MV-4-11 (cell line): Measurements from ENCODE around the gene PLA2R1.
"Not testable (repeated sequence)": the region's sequence is repeated elsewhere in the genome, so short reads cannot be mapped to it uniquely, and the experiment has no call there.

Source experiments
- DNase-seq: peaks from one replicate; lab custom pipeline; 2025; lab: John Stamatoyannopoulos, UW

PLA2R1 gene

DNA sequence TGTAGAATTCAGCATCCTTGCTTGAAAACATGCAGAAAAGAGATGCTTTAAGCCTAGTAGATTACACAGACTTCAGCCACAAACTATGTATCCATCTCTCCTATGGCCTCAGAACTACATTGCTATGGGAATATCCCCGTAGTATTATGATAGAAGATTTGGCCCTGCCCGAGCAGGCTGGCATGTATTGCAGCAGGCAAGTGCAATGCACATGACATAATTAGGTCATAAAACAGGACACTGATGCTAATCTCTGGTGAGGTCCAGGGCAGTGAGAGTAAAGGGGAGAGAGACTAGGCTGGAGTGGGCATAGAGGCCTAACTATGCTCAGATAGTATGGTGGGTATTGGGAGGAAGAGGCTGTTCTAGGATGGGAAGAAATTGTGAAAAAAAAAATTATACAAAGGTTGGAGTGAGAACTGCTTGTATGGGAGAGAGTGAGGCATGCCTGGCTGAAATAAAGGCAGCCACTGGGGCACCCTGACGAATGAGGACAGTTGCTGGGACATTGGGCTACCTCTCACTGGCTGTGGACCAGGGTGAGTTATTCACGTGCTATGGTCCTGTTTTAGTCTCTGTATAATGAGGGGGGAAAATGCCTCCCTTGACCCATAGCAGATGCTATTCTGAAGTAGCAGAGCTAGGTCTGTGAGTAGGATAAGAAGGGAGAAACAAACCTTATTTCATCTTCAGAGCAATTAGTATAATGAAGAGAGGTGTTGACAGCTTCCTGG is 1.6 kb upstream of the PLA2R1 start:
- DNase-seq: no peak

DNA sequence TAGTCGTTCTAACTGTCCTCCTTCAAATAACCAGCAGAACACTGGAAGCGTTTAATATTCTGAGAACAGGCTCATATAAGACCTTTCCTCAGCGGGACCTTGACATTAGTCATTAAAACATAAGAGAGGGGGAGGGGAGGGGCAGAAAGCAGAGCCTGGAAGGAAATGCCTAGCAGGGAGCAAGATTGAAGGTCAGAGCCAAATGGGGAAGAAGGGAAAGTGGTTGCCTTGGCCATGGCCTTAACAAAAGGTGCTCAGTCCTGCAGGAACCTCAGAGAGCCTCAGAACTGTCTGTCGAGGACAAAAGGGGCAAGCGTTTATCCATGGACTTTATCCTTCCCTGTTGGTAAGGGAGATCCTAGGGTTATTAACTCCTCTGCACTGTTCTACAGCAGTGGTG is 856 bp upstream of the PLA2R1 start:
- no peak for DNase-seq

DNA sequence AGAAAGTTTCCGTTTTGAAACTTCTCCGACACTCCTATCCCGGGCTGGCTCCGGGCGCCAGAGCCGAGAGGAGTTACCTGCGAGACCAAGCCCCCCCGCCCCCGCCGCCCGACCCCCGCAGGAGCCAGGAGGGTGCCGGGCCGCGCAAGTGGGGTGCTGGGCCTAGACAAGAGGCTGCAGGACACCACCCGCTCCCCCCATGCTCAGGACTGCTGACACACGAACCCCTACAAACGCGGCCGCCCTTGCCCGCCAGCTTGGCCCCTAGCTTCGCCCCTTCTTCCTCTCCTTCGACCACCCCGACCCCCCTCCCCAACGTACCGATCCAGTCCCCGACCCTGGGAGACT is 497 bp downstream of the PLA2R1 start:
- no peak for DNase-seq

DNA sequence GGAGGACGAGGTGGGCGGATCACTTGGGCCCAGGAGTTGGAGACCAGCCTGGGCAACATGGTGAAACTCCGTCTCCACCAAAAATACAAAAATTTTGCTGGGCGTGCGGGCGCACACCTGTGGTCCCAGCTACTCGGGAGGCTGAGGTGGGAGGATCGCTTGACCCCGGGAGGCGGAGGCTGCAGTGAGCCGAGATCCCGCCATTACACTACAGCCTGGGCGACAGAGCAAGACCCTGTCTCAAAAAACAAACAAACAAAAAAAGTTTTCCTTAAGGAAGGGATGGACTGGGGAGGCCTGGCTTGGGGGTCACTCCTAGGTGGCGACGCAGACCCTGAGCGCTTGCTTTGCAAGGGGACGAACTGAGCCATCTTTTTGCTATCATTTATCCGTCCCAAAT is 882 bp downstream of the PLA2R1 start:
- DNase-seq: no peak

DNA sequence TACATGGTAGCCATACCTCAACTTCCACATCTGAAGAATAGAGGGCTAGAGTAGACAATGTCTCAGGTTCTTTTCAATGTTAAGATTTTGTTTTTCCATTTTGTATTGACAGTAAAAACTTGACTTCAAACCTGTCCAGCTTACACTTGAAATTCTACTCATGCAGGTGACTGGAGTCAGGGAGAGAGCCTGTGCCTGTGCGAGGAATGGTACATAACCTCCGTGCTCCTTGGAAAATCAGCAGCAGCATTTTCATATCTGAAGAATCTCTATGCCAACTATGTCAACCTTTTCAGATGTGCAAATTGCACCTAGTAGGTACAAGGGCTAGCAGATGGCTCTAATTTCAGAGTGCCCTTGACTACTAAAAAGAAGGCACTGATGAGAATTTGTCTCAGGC is 2.1 kb downstream of the PLA2R1 start:
- no peak for DNase-seq

DNA sequence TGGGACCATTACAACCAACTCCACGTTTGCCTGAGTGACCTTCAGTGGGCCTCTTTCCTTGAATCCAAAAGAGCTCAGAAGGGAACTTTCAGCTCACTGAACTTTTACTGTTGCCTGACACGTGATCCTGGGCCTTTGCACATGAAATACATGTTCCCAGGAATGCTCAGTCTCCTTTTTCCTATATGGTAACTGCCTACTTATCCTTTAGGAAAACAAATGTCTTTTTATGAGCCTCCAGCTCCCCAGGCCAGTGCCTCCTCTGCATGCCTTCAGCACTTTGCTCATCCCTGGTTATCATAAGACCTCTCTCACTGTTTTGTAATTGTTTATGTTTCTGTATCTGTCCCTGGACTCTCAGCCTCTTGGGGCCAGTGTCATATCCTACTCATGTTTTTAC is 5.1 kb downstream of the PLA2R1 start:
- no peak for DNase-seq

DNA sequence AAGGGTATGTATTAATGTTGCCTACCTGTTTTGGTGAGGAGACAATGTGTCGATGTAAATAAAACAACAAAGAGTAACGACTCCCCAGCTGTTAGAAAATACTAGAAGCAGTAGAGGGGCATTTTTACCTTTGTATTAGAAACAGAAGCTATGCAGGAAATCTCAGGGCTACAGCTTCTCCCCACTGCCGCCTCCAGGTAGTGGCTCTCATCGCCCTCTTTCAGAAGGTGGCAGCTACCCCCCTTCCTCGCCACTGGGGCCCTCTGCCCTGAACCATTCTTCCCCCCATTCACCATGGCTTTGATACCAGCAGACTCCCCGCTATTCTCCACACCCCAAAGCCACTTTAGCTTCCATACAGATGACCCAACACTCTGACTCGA is 6.7 kb downstream of the PLA2R1 start:
- no peak for DNase-seq

DNA sequence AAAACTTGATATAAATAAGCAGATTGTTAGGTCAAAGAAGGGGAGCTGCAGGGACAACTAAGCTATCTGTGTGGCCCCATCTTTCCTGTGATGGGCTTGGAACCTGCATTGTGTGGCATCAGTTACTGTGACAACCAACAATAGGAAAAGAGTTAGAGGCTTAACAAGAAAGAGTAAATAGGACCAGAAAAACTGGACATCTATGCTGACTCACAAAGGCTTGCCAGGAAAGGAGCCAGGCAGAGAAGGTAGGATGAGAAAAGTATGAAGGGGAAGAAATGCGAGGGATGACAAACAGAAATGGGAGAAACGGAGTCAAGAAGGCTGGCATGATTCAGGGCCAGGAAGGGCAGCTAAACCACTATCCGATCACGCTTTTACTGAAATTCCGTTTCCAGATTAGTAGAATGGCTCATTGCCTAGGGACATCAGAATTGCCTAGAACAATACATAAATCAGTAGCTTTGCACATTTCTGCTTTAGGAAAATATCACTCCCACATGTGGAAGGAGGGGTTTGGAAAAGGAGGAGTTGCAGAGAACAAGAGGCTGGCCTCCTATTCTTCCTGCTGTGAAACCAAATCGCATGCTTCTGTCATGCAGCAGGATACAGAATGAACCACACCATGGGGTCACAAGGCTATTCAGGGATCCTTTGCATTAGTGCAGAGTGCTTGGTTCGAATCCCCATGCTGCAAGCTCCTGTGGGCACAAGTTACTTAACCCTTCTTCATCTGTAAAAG is 7.3 kb downstream of the PLA2R1 start:
- DNase-seq: no peak

DNA sequence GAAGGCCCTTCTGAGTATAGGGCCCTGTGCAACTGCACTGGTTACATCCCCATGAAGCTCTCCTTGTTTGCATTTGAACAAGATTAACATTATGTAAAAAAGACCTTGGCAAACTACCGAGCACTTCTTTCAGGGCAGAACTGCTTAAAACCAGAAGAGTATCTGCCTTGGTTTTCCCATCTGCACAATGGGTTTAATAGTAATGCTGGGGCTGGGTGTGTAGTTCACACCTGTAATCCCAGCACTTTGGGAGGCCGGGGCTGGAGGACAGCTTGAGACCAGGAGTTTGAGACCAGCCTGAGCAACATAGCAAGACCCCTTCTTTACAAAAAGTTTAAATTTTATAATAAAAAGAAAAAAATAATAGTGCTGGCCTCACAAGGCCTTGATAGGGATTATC is 8.5 kb downstream of the PLA2R1 start:
- no peak for DNase-seq

DNA sequence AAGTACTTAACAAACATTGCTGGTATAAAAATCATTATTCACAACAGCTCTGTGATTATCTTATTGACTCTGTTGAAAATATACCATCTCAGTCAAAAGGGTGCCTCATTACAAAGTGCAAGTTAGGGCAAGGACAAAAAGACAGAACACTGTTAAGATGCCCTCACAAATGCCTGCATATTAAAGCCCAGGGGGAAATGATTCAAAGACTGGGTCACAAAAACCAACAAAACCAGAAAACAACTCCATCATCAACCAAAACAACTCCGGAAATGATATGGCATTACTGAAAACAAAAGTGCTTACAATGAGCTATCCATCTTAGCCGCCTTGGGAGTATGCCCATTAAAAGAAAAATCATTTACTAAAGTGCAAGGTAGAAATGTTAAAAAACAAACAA is 9.9 kb downstream of the PLA2R1 start:
- no peak for DNase-seq

DNA sequence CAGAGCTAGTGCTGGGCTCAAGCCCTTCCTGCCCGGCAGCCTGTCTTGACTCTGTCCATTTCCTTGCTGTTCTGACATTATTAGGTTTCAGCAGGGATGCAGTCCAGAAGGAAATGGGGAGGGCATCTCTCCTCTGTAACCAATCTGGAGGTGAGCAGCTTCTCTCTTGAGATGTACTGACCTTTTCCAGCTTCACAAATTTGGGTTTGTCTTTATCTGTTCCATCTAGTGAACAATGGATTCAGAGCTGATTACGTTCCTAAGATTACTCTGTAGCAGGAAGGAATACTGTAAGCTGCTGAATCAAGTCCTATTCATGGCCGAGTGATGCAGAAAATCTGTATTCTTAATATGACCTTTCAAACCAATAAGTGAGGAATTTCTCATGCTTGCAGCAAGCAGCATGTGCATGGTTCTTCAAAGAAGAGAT is 11.0 kb downstream of the PLA2R1 start:
- DNase-seq: no peak

DNA sequence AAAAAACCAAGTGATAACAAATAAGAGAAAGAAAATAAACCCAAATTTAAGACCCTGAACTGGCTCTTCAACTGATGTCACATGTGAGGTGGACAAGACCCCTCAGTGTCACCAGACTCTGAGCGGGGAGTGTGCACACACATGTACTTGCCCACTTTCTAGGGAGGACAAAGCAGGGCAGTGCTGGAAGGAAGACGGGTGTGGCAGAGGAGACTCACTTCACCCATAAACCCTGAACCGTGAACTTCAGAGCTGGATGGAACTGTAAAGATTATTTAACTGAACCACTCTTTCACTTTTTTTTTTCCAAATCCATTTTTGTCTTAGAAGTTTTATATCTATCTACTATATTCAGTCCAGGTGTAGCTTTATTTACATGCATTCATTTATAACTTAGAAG is 12.3 kb downstream of the PLA2R1 start:
- DNase-seq: no peak

DNA sequence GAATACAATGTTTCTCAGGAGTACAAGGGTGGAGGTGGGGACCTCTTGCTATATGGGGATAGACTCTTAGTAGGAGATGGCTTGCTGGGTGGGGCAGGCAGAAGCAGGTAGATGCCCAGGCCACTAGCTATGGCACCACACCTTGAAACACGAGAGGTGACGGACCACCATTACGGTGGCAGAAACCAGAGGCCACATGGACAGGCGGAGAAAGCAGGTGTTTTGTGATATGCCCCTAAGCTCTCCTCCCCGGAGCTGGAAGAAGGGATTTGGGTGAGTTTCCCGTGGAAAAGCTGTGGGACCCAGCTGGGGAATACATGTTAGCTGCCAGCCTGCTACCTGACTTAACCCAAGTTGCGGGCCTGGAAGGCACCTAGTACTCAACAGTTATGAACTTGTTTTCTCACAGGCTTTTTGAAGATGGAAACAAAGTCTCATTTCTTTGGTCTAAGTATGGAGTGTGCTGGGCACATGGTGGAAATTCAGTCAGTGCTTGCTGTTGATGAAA is 16.7 kb downstream of the PLA2R1 start:
- DNase-seq: no peak

DNA sequence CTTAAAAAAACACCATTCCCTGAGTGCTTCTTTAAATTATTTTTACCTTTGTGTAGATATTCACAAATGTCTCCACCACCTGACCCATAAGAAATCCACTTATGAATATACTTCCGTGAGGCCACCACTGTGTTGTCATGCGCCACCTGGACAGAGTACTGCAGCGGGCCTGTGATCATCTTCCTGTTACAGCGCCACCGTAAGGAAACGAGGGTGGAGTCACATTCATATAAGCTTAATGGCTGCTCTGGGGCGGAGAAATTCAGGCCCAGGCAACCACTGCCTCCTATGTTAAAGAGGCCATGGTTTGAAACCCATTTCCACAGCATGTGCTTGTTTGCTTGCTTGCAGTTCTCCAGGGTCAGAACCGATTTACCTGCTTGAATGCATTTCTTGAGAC is 17.7 kb downstream of the PLA2R1 start:
- DNase-seq: no peak

DNA sequence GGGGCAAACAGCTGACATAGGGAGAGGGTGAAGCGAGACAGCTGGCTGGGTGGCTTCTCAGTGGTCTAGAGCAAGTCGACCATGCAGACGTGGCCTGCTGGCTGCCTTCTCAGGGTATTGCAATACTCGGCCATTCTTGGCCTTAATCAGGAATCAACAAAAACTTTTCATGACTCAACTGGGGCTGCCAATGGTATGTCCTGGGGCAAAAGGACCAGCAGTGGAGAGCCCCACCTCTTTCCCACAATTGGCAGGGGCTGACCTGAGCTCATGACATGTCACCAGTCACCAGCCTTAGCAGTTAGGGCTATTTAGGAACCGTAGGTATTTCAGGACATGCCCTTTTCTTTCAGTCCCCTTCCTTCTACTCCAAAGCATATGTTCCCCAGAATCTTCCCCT is 19.1 kb downstream of the PLA2R1 start:
- no peak for DNase-seq

DNA sequence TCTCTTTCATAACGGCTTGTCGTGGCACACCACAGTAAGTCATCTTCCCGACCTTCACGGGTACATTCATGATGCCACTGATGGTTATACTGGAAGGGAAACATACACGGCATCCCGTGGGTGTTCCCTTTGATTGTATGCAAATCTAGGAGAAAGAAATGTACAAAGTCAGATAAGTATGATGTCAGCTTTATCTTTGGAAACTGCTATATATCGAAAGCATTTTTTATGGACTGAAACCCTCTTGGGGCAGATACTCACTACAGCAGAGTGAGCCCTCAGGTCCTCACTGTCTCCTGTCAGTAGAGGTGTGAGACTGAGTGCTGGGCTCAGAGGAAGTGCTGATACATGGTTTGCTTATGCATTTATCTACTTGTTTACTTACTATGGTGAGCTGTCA is 20.4 kb downstream of the PLA2R1 start:
- no peak for DNase-seq

DNA sequence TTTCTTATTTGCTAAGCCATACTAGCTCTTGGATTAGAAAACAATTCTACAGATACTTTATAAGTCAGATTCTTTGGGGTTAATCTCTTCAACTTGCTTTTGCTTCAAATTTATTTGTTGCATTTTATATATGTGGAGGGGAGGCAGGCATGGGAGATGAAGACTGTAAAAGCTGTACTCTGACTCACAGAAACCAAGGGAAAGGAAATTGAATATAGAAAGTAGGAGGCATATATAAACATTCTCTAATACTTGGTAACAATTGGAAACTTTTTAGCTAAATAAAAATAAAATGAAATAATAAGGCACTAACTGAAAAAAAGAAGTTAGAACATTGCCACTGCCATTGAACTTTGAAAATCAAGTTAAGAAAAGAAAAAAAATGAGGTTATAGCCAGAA is 21.3 kb downstream of the PLA2R1 start:
- no peak for DNase-seq

DNA sequence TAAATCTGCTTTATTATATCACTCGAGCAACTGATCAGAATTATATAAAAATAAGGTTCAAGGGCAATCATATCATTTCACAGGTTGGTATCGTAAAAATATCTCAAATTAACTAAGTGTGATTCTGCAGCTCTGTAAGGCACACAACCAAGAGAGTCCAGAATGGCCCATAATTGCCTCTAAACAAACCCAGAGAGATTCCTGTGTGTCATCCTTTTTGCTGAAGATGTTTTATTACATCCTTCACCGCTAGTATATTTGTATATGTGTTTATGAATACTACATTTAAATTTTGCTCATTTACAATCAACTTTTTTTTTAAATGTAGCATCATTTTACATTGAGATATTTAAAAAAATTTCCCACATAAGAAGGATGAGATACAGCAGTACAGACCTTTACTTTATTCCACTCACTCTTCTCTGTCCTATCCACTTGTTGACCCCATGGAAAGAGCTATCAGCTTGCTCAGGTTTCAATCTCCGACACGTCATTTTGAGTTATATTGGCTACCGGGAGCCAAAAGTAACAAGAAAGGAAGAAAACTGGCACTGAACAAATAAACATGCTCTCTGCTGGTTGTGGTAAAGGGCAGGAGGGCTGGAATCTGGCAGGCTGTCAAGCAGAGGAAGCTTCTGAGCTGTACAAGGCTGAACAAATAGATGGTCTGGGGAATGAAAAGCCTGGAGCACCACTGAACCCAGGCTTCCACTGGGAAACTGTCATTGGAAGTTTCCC is 23.1 kb downstream of the PLA2R1 start:
- no peak for DNase-seq

DNA sequence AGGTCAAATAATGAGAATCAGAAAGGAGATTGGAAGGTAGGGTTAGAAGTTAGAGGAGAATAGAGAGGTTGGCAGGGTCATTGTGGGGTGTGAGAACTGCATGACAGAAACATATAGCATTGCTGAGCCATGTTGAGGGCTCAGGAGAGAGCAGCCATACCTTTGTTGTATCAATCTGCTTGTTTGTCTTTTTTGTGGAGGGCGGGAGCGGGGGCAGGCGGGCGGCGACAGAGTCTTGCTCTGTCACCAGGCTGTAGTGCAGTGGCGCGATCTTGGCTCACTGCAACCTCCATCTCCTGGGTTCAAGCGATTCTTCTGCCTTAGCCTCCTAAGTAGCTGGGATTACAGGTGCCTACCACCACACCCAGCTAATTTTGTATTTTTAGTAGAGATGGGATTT is 23.8 kb downstream of the PLA2R1 start:
- not testable (repeated sequence) for DNase-seq

DNA sequence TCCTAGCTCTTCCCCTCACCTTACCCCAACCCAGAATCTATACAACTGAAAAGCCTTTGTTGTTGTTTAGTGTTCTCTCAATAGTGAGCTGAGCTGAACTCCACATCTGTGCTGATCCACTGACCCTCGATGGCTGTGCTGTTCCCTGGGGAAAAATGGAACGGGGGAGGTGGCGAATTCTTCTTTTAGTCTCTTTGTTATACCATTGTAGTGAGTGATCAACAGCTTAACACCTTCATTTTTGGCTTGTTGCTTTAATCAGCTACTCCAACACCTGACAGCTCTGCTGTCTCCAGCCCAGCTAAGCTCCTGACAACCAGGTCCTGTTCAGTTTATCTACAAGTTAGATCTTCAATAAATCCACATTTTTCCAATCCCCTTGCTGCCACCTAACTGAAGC is 25.7 kb downstream of the PLA2R1 start:
- no peak for DNase-seq

DNA sequence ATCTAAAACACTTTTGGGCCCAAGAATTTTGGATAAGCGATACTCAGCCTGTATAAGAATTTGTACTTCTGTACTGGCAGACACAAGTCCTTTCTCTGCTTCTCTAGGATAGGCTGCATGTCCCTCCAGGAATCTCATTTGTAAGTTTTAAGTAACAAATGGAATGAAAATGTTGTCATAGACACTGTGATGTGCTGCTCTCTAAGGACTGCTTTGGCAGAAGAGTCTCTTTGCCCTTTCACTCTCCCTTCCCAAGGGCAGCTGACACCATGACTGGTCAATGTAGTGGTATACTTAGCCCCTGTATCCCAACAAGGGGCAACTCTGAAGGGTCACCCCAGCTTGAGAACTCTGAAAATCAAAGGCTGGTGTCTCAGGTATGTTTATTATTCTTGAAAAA is 27.3 kb downstream of the PLA2R1 start:
- no peak for DNase-seq

DNA sequence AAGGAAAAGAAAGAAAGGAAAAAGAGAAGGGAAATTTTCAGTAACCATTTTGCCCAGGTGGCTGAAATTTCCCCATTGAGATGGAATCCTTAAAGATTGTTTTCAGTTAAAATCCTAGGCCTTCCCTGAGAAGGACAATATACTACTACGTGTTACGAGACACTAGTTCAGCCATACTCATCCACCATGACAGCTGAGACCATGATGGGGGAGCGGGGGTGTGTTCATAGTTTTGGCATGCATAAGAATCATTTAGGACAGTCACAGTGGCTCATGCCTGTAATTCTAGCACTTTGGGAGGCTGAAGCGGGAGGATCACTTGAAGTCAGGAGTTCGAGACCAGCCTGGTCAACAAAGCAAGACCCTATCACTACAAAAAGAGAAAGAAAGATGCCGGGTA is 28.0 kb downstream of the PLA2R1 start:
- DNase-seq: no peak

DNA sequence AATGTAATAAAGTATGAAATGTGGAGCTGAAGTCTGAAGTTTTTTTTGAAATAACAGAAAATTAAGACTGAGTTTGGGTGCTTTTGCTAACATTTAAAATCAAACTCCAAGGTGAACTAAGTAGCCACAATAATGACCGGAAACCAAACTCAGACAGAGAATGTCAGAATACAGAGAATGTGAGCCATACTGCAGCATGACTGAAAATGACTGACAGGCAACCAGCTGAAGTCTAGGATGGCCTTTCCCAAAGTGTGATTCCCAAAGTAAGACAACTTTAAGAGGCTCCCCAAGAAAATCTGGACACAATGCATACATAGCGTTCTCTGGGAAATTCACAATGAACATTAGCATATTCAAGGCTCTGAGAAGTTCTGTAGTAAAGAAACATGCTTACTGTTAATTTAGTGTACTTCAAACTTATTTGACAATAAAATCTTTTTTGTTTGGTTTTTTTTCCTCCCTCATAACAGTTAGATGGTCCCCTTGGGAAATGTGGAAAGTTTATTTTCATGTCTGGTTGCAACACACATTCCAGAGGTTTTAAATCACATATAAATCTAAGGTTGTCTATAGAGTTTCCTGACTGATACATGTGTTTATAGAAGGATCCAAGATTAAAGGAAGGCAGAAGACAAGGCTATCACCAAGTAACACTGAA is 28.6 kb downstream of the PLA2R1 start:
- no peak for DNase-seq
